ENCODE measurements around the gene NUP210L. TPM values are rescaled to one million over a fixed set of nuclear protein-coding genes. Genes with fewer than 3 reads are reported as not detected.

NUP210L gene
- total and polyA plus RNA-seq, 9 of the 15 experiments (the other 6 are each of a cell fraction or from before 2014, with no cell fraction given): 0.01 to 0.04 TPM; not detected in 7

GRCh38 chr1:153946622-153947241 lies 208.1 kb downstream of the NUP210L start, which contains the start of gene DENND4B (continued):
- TF ChIP-seq HCFC1 (IDR thresholded peaks at IDR 0.05; ENCODE audit: low read depth, low read length) (peak; percentile 67), CLOCK (CRISPR knock-in tag; IDR thresholded peaks at IDR 0.05; ENCODE audit: borderline replicate concordance) (no peak), ARID2 (IDR thresholded peaks at IDR 0.05) (no peak), RBM25 (IDR thresholded peaks at IDR 0.05; ENCODE audit: low read depth, low read length, severe bottlenecking) (no peak), RB1 (IDR thresholded peaks at IDR 0.05; ENCODE audit: low read depth) (peak; percentile 84), TEAD4 (IDR thresholded peaks at IDR 0.05; ENCODE audit: low read length) (0 out of 2 replicates have a peak, but pooled peaks have one; percentile 14), TEAD4 (CRISPR knock-in tag; IDR thresholded peaks at IDR 0.05; ENCODE audit: borderline replicate concordance) (no peak), THAP7 (CRISPR knock-in tag; IDR thresholded peaks at IDR 0.05) (no peak), ID3 (CRISPR knock-in tag; IDR thresholded peaks at IDR 0.05) (no peak), ID3 (tag; IDR thresholded peaks at IDR 0.05) (no peak), HNRNPH1 (optimal IDR thresholded peaks at IDR 0.05; ENCODE audit: low read depth, low read length) (no peak), ZEB2 (IDR thresholded peaks at IDR 0.05) (no peak), ZNF644 (tag; IDR thresholded peaks at IDR 0.05; ENCODE audit: low read depth) (no peak), CXXC5 (CRISPR knock-in tag; IDR thresholded peaks at IDR 0.05) (peak; percentile 47), FOXM1 (IDR thresholded peaks at IDR 0.05; ENCODE audit: low read depth) (no peak), FOXM1 (CRISPR knock-in tag; IDR thresholded peaks at IDR 0.05; ENCODE audit: low read depth) (no peak)

Measured in K562 (cell line).